Astrocyte of the spinal cord (primary cell): ENCODE results near the gene ABI3BP.

Source experiments
- DNase-seq: peaks from one replicate; pipeline ENCODE4 v3.0.0; 2011; ENCODE audit warnings: low read depth, low spot score
- H3K4me3 ChIP-seq: 2 replicates; pipeline ENCODE4 v1.5.1; 2011; ENCODE audit warnings: low read depth, mild to moderate bottlenecking, low read length, moderate library complexity
- CTCF ChIP-seq: IDR thresholded peaks from 2 replicates; pipeline ENCODE4 v1.5.1; 2012; ENCODE audit warnings: low read depth, mild to moderate bottlenecking, low read length, inconsistent platforms
- in situ Hi-C: cut with HindIII; loops from 2 replicates; pipeline ENCODE4 v1.10.0; 2017; ENCODE audit warnings: low sequenced_read_pairs

The ABI3BP gene

GRCh38 chr3:100941451-100941850, 51.8 kb downstream of the ABI3BP start:
- H3K4me3 ChIP-seq, result no peak overlapping the region
- no peak for DNase-seq
- in situ Hi-C loops, result no loop called here
- TF ChIP-seq CTCF, result no peak

- H3K4me3 ChIP-seq, result no peak overlapping the region
- in situ Hi-C loops, result no loop called here
- no peak for DNase-seq
- no peak for TF ChIP-seq CTCF
Measured at GRCh38 chr3:100941041-100941440, 52.2 kb downstream of the ABI3BP start.

- DNase-seq, result no peak
- no peak overlapping the region for H3K4me3 ChIP-seq
- no peak for TF ChIP-seq CTCF
- in situ Hi-C loops, result no loop called here
Measured at GRCh38 chr3:100936931-100937330, 56.3 kb downstream of the ABI3BP start.

GRCh38 chr3:100932491-100932890, 60.7 kb downstream of the ABI3BP start:
- TF ChIP-seq CTCF, result no peak
- in situ Hi-C loops, result no loop called here
- no peak overlapping the region for H3K4me3 ChIP-seq
- no peak for DNase-seq

GRCh38 chr3:100928638-100929428, 64.4 kb downstream of the ABI3BP start:
- no peak for TF ChIP-seq CTCF
- DNase-seq, result peak; percentile 71
- in situ Hi-C loops, result no loop called here
- no peak overlapping the region for H3K4me3 ChIP-seq

GRCh38 chr3:100927775-100928174, 65.4 kb downstream of the ABI3BP start:
- no peak for DNase-seq
- TF ChIP-seq CTCF, result no peak
- in situ Hi-C loops, result no loop called here
- no peak overlapping the region for H3K4me3 ChIP-seq
